Panc1 (cell line): ENCODE measurements around the gene AHRR. TPM values are rescaled to one million over a fixed set of nuclear protein-coding genes. Genes with fewer than 3 reads are reported as not detected.

Experiments used
- ATAC-seq: fragments of 200-7000 bp; cut with Tn5 transposase; 2 replicates; pipeline ENCODE4 v1.9.1; 2020; ENCODE audit warnings: mild to moderate bottlenecking, moderate library complexity
- BruUV-seq: library from RNA; stranded (reverse); fragments of 400-500 nt; replicated peaks from 2 replicates; lab custom pipeline; 2021; lab: Mats Ljungman, UMichigan
- CTCF ChIA-PET: fragments of 300-600 bp; sonication (Branson Sonifier 250); formaldehyde crosslinking; loops from one replicate; lab custom pipeline; 2022; ENCODE audit warnings: antibody characterized with exemption; lab: Charles Lee
- POLR2A ChIA-PET: fragments of 300-600 bp; sonication (Branson Sonifier 250); formaldehyde crosslinking; loops from one replicate; lab custom pipeline; 2022; ENCODE audit warnings: antibody characterized with exemption; lab: Charles Lee
- DNase-seq: peaks from one replicate; pipeline ENCODE4 v3.0.0-alpha.2; 2010; ENCODE audit warnings: low read depth, low spot score
- H3K27ac ChIP-seq: 2 replicates; pipeline ENCODE4 v1.5.1; 2011; ENCODE audit warnings: mild to moderate bottlenecking, low read length, inconsistent platforms
- H3K27me3 ChIP-seq: fragments of 200-500 bp; sonication (Bioruptor generic); 2 replicates; pipeline ENCODE4 v1.6.0; 2014; ENCODE audit warnings: low read length, inconsistent platforms; ENCODE audit not compliant: control insufficient read depth, insufficient read depth
- H3K36me3 ChIP-seq: fragments of 200-500 bp; sonication (Bioruptor generic); 2 replicates; pipeline ENCODE4 v1.5.1; 2014; ENCODE audit warnings: inconsistent platforms, mild to moderate bottlenecking, low read length, moderate library complexity; ENCODE audit not compliant: control insufficient read depth, insufficient read depth
- H3K4me1 ChIP-seq: 2 replicates; pipeline ENCODE4 v1.5.1; 2011; ENCODE audit warnings: inconsistent platforms, mild to moderate bottlenecking, low read length, moderate library complexity; ENCODE audit not compliant: control insufficient read depth, insufficient read depth
- H3K4me3 ChIP-seq, 2 experiments: 2 replicates each; pipeline ENCODE4 v1.5.1; 2011 to 2012; ENCODE audit warnings: low read depth in 2 of 2, low read length in 2 of 2, mild to moderate bottlenecking in 2 of 2, inconsistent platforms in 1 of 2, moderate library complexity in 1 of 2
- H3K9me3 ChIP-seq: fragments of 200-500 bp; sonication (Bioruptor generic); 2 replicates; pipeline ENCODE4 v1.5.1; 2014; ENCODE audit warnings: low read depth, mild to moderate bottlenecking, inconsistent platforms, low read length, moderate library complexity; ENCODE audit not compliant: control insufficient read depth, insufficient read depth
- POLR2AphosphoS5 ChIP-seq: IDR thresholded peaks from 2 replicates; pipeline ENCODE4 v1.6.1; 2012; ENCODE audit warnings: mild to moderate bottlenecking, low read depth, low read length, moderate library complexity
- SIN3A ChIP-seq: IDR thresholded peaks from 2 replicates; pipeline ENCODE4 v1.6.1; 2012; ENCODE audit warnings: low read depth, mild to moderate bottlenecking, low read length, moderate library complexity, borderline replicate concordance; ENCODE audit not compliant: insufficient read depth
- TCF7L2 ChIP-seq: IDR thresholded peaks from 2 replicates; pipeline ENCODE4 v1.6.1; 2011; ENCODE audit warnings: mild to moderate bottlenecking, low read depth, low read length, inconsistent platforms
- in situ Hi-C: cut with HindIII; loops from 2 replicates; pipeline ENCODE4 v1.10.0; 2016; ENCODE audit warnings: low sequenced_read_pairs, low pct_unique_long_range_greater_than_20kb
- intact Hi-C: fragments of 100-400 bp; cut with micrococcal nuclease; formaldehyde crosslinking; loops from one replicate; pipeline ENCODE4 v1.10.0; 2022; ENCODE audit not compliant: unreplicated experiment
- total RNA-seq: library from RNA; stranded (reverse); gene quantifications from one replicate; pipeline ENCODE4 v1.2.1, GENCODE V29; 2021; ENCODE audit not compliant: unreplicated experiment
- TF ChIP-seq, protein P1 (sequence below), 2 experiments: IDR thresholded peaks; 2 replicates each; pipeline ENCODE4 v1.6.1; 2011 to 2012; ENCODE audit warnings: low read depth in 2 of 2, control low read depth in 1 of 2, low read length in 1 of 2, mild to moderate bottlenecking in 1 of 2, moderate library complexity in 1 of 2; ENCODE audit not compliant: insufficient read depth in 1 of 2
- TF ChIP-seq, protein P2 (sequence below): fragments of 450-650 bp; IDR thresholded peaks from 2 replicates; pipeline ENCODE4 v1.5.1; 2017; ENCODE audit warnings: mild to moderate bottlenecking

AHRR gene
- total RNA-seq, 1 experiment from 2014 or later = 23.6 TPM

DNA sequence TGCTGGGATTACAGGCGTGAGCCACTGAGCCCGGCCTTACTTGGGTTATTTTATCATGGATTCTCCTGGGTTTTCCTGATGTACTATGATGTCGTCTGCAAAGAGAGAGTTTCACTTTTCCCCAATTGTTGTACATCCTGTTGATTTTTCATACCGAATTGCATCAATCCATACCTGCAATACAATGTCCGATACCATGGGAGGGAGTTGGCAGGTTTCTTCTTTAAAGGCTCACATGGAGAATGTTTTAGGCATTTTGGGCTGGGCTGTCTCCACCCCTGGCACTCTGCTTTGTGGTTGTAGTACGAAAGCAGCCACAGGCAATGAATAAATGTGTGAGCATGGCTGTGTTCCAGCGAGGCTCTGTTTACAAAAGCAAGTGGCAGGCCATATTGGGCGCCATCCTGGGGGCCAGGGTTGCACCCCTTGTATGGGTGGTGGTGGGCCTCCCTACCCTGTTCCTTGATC, 86.3 kb downstream of the AHRR start:
- no TSS peak for BruUV-seq
- DNase-seq (no peak), ATAC-seq (no peak)
- Histone ChIP-seq H3K9me3 (no peaks in the 10 kb centered on the region), H3K36me3 (no peaks in the 10 kb centered on the region), H3K4me3 (no peak overlapping the region), H3K27me3 (no peaks in the 10 kb centered on the region), H3K4me1 (no peaks in the 10 kb centered on the region), H3K27ac (no peak overlapping the region)
- no peak for TF ChIP-seq POLR2AphosphoS5
- TF ChIP-seq SIN3A = no peak
- TF ChIP-seq, protein P1, sequence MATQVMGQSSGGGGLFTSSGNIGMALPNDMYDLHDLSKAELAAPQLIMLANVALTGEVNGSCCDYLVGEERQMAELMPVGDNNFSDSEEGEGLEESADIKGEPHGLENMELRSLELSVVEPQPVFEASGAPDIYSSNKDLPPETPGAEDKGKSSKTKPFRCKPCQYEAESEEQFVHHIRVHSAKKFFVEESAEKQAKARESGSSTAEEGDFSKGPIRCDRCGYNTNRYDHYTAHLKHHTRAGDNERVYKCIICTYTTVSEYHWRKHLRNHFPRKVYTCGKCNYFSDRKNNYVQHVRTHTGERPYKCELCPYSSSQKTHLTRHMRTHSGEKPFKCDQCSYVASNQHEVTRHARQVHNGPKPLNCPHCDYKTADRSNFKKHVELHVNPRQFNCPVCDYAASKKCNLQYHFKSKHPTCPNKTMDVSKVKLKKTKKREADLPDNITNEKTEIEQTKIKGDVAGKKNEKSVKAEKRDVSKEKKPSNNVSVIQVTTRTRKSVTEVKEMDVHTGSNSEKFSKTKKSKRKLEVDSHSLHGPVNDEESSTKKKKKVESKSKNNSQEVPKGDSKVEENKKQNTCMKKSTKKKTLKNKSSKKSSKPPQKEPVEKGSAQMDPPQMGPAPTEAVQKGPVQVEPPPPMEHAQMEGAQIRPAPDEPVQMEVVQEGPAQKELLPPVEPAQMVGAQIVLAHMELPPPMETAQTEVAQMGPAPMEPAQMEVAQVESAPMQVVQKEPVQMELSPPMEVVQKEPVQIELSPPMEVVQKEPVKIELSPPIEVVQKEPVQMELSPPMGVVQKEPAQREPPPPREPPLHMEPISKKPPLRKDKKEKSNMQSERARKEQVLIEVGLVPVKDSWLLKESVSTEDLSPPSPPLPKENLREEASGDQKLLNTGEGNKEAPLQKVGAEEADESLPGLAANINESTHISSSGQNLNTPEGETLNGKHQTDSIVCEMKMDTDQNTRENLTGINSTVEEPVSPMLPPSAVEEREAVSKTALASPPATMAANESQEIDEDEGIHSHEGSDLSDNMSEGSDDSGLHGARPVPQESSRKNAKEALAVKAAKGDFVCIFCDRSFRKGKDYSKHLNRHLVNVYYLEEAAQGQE (IDR thresholded peaks at IDR 0.05; ENCODE audit: insufficient read depth in 1 of 2, low read depth in 2 of 2, low read length in 1 of 2) = no peak
- TF ChIP-seq, protein P2, sequence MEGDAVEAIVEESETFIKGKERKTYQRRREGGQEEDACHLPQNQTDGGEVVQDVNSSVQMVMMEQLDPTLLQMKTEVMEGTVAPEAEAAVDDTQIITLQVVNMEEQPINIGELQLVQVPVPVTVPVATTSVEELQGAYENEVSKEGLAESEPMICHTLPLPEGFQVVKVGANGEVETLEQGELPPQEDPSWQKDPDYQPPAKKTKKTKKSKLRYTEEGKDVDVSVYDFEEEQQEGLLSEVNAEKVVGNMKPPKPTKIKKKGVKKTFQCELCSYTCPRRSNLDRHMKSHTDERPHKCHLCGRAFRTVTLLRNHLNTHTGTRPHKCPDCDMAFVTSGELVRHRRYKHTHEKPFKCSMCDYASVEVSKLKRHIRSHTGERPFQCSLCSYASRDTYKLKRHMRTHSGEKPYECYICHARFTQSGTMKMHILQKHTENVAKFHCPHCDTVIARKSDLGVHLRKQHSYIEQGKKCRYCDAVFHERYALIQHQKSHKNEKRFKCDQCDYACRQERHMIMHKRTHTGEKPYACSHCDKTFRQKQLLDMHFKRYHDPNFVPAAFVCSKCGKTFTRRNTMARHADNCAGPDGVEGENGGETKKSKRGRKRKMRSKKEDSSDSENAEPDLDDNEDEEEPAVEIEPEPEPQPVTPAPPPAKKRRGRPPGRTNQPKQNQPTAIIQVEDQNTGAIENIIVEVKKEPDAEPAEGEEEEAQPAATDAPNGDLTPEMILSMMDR = no peak
- no peak for TF ChIP-seq TCF7L2
- ChIA-PET POLR2A (no interaction called here), CTCF (no interaction called here)
- in situ Hi-C loops = no loop called here
- intact Hi-C loops = no loop called here

DNA sequence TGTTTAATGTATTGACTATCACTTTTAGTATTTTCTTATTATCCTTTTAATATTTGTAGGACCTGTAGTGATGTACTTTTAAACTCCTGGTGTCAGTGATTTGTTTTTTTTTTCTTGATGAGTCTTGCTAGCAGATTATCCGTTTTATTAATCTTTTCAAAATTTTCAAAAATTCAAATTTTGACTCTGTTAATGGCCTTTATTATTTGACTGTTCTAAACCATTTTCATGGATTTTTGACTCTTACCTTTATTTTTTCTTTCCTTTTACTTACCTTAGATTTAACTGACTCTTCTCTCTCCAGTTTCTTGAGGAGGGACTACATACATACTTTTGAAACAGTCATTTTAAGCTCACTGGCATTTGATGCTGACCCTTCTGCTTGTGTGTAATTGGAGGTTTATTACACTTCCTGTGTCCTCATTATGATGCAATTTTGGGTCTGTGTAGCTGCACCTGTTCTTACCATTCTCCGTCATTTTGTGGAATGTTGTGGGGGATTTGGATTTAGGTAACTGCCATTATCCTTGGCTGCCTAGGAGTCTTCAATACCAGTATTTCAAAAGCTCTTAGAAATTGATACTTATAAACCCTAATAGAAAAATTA, 89.5 kb downstream of the AHRR start:
- no peaks in the 10 kb centered on the region for H3K4me1 ChIP-seq
- BruUV-seq = no TSS peak
- ChIA-PET POLR2A (no interaction called here), CTCF (interaction anchor here (0.6 kb wide), 1 partner anchor 36 kb away, joined by 3 read pairs; no protein-coding TSS in a partner anchor)
- DNase-seq (no peak), ATAC-seq (no peak)
- H3K4me3 ChIP-seq = no peak overlapping the region
- H3K36me3 ChIP-seq = no peaks in the 10 kb centered on the region
- no peaks in the 10 kb centered on the region for H3K27me3 ChIP-seq
- intact Hi-C loops = no loop called here
- no peak overlapping the region for H3K27ac ChIP-seq
- H3K9me3 ChIP-seq = no peaks in the 10 kb centered on the region
- in situ Hi-C loops = no loop called here
- TF ChIP-seq SIN3A (no peak), POLR2AphosphoS5 (no peak), TCF7L2 (no peak)
- TF ChIP-seq, protein P1 (IDR thresholded peaks at IDR 0.05; ENCODE audit: insufficient read depth in 1 of 2, low read depth in 2 of 2, low read length in 1 of 2) = no peak
- TF ChIP-seq, protein P2 = no peak
